Karpas-422 (cell line): ENCODE measurements around the gene MORC4. TPM values are rescaled to one million over a fixed set of nuclear protein-coding genes. Genes with fewer than 3 reads are reported as not detected.

Experiments used
- DNase-seq: peaks from one replicate; pipeline ENCODE4 v3.0.0-alpha.2; 2015
- H2AFZ ChIP-seq: fragments of 200-600 bp; sonication (generic); 2 replicates; pipeline ENCODE4 v1.6.1; 2014; ENCODE audit warnings: antibody characterized with exemption, low read length, mixed read lengths
- H3K27ac ChIP-seq: fragments of 200-600 bp; sonication (generic); 2 replicates; pipeline ENCODE4 v1.5.1; 2014; ENCODE audit warnings: mild to moderate bottlenecking, low read length, moderate library complexity
- H3K27me3 ChIP-seq: fragments of 200-600 bp; sonication (generic); 2 replicates; pipeline ENCODE4 v1.6.1; 2014; ENCODE audit warnings: low read length, mixed read lengths
- H3K36me3 ChIP-seq: fragments of 200-600 bp; sonication (generic); 2 replicates; pipeline ENCODE4 v1.6.1; 2014; ENCODE audit warnings: low read length, mixed read lengths; ENCODE audit not compliant: insufficient read depth
- H3K4me1 ChIP-seq: fragments of 200-600 bp; sonication (generic); 2 replicates; pipeline ENCODE4 v1.6.1; 2014; ENCODE audit warnings: mild to moderate bottlenecking, low read length, mixed read lengths
- H3K4me2 ChIP-seq: fragments of 200-600 bp; sonication (generic); 2 replicates; pipeline ENCODE4 v1.6.1; 2014; ENCODE audit warnings: low read length, low read depth, mild to moderate bottlenecking; ENCODE audit not compliant: poor library complexity, severe bottlenecking
- H3K4me3 ChIP-seq: fragments of 200-600 bp; sonication (generic); 2 replicates; pipeline ENCODE4 v1.5.1; 2014; ENCODE audit warnings: mild to moderate bottlenecking, antibody characterized with exemption, low read length, mixed read lengths
- H3K79me2 ChIP-seq: fragments of 200-600 bp; sonication (generic); 2 replicates; pipeline ENCODE4 v1.6.1; 2014; ENCODE audit warnings: mild to moderate bottlenecking, low read length, mixed read lengths
- H3K9ac ChIP-seq: fragments of 200-600 bp; sonication (generic); 2 replicates; pipeline ENCODE4 v1.6.0; 2014; ENCODE audit warnings: low read length
- H3K9me2 ChIP-seq: fragments of 200-600 bp; sonication (generic), shearing (Covaris generic); replicated peaks from 2 replicates; pipeline ENCODE4 v1.6.0; 2014; ENCODE audit warnings: mild to moderate bottlenecking, low read length, moderate library complexity; ENCODE audit not compliant: insufficient read depth
- H3K9me3 ChIP-seq: fragments of 300-700, 200-600 bp; sonication (generic); 2 replicates; pipeline ENCODE4 v1.6.1; 2014; ENCODE audit warnings: low read length, mixed read lengths
- H4K20me1 ChIP-seq: fragments of 200-600 bp; sonication (generic); 2 replicates; pipeline ENCODE4 v1.6.1; 2014; ENCODE audit warnings: mild to moderate bottlenecking, antibody characterized with exemption, low read length, low read depth; ENCODE audit not compliant: insufficient read depth
- total RNA-seq: library from RNA; depleted of rRNA; stranded (reverse); fragments of >200 nt; shearing (Covaris generic); gene quantifications from 2 replicates; pipeline ENCODE4 v1.2.3, GENCODE V29; 2014; ENCODE audit warnings: low replicate concordance; rRNA removed

The MORC4 gene
- total RNA-seq, 1 experiment from 2014 or later: 11.5 TPM

DNA sequence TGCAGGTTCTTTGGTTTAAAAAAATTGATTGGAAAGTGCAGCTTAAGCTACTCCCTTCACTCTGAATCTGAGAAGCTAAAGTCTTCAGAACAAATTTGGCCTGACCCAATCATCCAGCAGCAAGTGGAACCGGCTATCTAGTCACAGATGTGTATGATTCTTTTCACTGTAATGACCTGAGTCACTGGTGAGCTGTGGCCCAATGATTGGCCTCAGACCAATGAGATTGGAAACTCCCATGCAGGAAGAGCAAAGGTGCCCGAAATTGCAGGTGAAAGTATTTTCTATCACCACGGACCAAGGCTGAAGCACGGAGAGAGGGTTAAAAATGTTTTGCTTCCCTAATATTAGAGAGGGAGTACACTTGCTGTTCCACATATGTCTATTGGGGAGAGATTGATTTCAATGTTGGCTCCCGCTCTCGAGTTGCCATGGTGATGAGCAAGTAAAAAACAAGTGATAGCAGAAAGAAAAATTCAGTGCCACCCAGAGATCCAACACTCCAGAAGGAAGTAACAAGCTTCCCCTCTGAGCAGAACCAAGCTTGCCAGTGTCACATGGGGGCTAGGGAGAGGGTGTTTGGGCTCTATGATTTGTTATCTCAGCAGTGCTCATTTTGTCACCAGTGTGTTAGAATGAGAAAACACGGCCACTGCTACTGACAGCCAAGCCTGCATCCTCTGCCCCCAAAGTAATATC lies 108.1 kb downstream of the MORC4 start:
- Histone ChIP-seq H3K27ac (no peak overlapping the region), H3K9me2 (no peaks in the 10 kb centered on the region), H3K4me1 (no peaks in the 10 kb centered on the region), H3K4me3 (no peak overlapping the region), H3K9ac (no peak overlapping the region), H3K27me3 (no peaks in the 10 kb centered on the region), H2AFZ (no peak overlapping the region), H3K36me3 (no peaks in the 10 kb centered on the region), H3K9me3 (no peaks in the 10 kb centered on the region), H3K79me2 (no peaks in the 10 kb centered on the region), H4K20me1 (no peaks in the 10 kb centered on the region), H3K4me2 (no peak overlapping the region)
- DNase-seq: no peak

Other genes starting within 250 kb of the MORC4 start
- not detected in 2 replicates for gene TBC1D8B, start 197.5 kb downstream of the MORC4 start, total RNA-seq
- gene RIPPLY1, start 96.9 kb downstream of the MORC4 start, total RNA-seq: not detected in 2 replicates
- gene CLDN2, start 79.8 kb downstream of the MORC4 start, total RNA-seq: not detected in 2 replicates
- 15.6 and 22.0 TPM in 2 replicates for gene RBM41, start 118.6 kb upstream of the MORC4 start, total RNA-seq
- gene NUP62CL, start 206.2 kb upstream of the MORC4 start, total RNA-seq: 18.3 and 21.2 TPM in 2 replicates
- not detected in 2 replicates for gene DNAAF6, start 206.4 kb upstream of the MORC4 start, total RNA-seq